Measurements from ENCODE around the gene FSHR.

FSHR gene

GRCh38 chr2:49154140-49154539 is at the start of gene FSHR:
Gene FSHR (minus strand): TSS chr2:49154515. CDS start chr2:49154417, 98 bp downstream.
- no peak for DNase-seq

GRCh38 chr2:49199266-49199665 is 45.0 kb upstream of the FSHR start:
- no peak for DNase-seq

- no peak for DNase-seq
These were observed 40.4 kb upstream of the FSHR start for GRCh38 chr2:49194701-49195100.

- DNase-seq = no peak
These were observed 37.7 kb upstream of the FSHR start for GRCh38 chr2:49192036-49192435.

- DNase-seq = no peak
These were observed 35.4 kb upstream of the FSHR start for GRCh38 chr2:49189512-49190225.

- no peak for DNase-seq
These were observed 31.8 kb upstream of the FSHR start for GRCh38 chr2:49186050-49186648.

GRCh38 chr2:49178656-49179055 is 24.3 kb upstream of the FSHR start:
- DNase-seq = no peak

GRCh38 chr2:49177194-49177593 is 22.9 kb upstream of the FSHR start:
- DNase-seq = no peak

GRCh38 chr2:49175831-49176230 is 21.5 kb upstream of the FSHR start:
- DNase-seq = no peak

GRCh38 chr2:49174750-49175149 is 20.4 kb upstream of the FSHR start:
- DNase-seq = no peak

GRCh38 chr2:49167131-49167530 is 12.8 kb upstream of the FSHR start:
- DNase-seq = no peak

GRCh38 chr2:49165662-49166061 is 11.3 kb upstream of the FSHR start:
- DNase-seq = no peak

- DNase-seq = no peak
These were observed 10.4 kb upstream of the FSHR start for GRCh38 chr2:49164729-49165128.

GRCh38 chr2:49162151-49162550 is 7.8 kb upstream of the FSHR start:
- no peak for DNase-seq

- DNase-seq = no peak
These were observed 576 bp upstream of the FSHR start for GRCh38 chr2:49154891-49155290.

GRCh38 chr2:49153252-49153651 is 1.1 kb downstream of the FSHR start:
- DNase-seq = no peak

- DNase-seq = no peak
These were observed 1.5 kb downstream of the FSHR start for GRCh38 chr2:49152824-49153223.

- DNase-seq = no peak
These were observed 7.9 kb downstream of the FSHR start for GRCh38 chr2:49146401-49146800.

GRCh38 chr2:49131801-49132200 is 22.5 kb downstream of the FSHR start:
- no peak for DNase-seq

- DNase-seq = no peak
These were observed 25.3 kb downstream of the FSHR start for GRCh38 chr2:49129034-49129433.

- DNase-seq = no peak
These were observed 30.7 kb downstream of the FSHR start for GRCh38 chr2:49123600-49123999.

GRCh38 chr2:49122107-49122506 is 32.2 kb downstream of the FSHR start:
- DNase-seq = no peak

GRCh38 chr2:49113046-49113445 is 41.3 kb downstream of the FSHR start:
- DNase-seq = no peak

GRCh38 chr2:49111456-49111855 is 42.9 kb downstream of the FSHR start:
- DNase-seq = no peak

- no peak for DNase-seq
These were observed 43.3 kb downstream of the FSHR start for GRCh38 chr2:49111006-49111405.
